Suprapubic skin (tissue), 3 donors: Measurements from ENCODE around the gene SEMA3D.

Source experiments
- CTCF ChIP-seq, 2 donors: fragments of 200-600 bp in 1 of 2; fragments of 450-650 bp in 1 of 2; sonication (generic) in 1 of 2; IDR thresholded peaks; one replicate each; pipeline ENCODE4 v1.5.1; 2016 to 2019; ENCODE audit warnings: antibody characterized with exemption in 2 of 2, mild to moderate bottlenecking in 1 of 2, moderate library complexity in 1 of 2
- POLR2A ChIP-seq, 2 donors: fragments of 450-650 bp; IDR thresholded peaks; one replicate each; pipeline ENCODE4 v1.6.1; 2017; ENCODE audit warnings: antibody characterized with exemption in 2 of 2, mild to moderate bottlenecking in 2 of 2, moderate library complexity in 2 of 2

- no peak for TF ChIP-seq CTCF (IDR thresholded peaks at IDR 0.05)
- no peak for TF ChIP-seq POLR2A (IDR thresholded peaks at IDR 0.05)
Measured at GRCh38 chr7:84971360-84971759, 215.5 kb downstream of the SEMA3D start.
